GM12892 (cell line): ENCODE data around the gene IHH.
A peak's percentile ranks its signal among the peaks of the same experiment; 100 is the strongest.

ENCODE experiments used
- DNase-seq: peaks from one replicate; pipeline ENCODE4 v3.0.0; 2011; ENCODE audit not compliant: insufficient read length
- FAIRE-seq: peaks from 2 replicates; lab custom pipeline; 2011; peaks lifted over from hg19 to GRCh38; lab: Jason Lieb, UNC
- POLR2A ChIP-seq: IDR thresholded peaks from 2 replicates; pipeline ENCODE4 v1.6.1; 2011; ENCODE audit warnings: low read depth, low read length, control low read depth
- POLR2AphosphoS5 ChIP-seq: IDR thresholded peaks from 2 replicates; pipeline ENCODE4 v1.6.1; 2011; ENCODE audit warnings: low read depth, low read length, control low read depth
- TAF1 ChIP-seq: IDR thresholded peaks from 2 replicates; pipeline ENCODE4 v1.6.1; 2011; ENCODE audit warnings: low read depth, mild to moderate bottlenecking, control low read depth, low read length, borderline replicate concordance

The IHH gene

GRCh38 chr2:219087848-219088247, 27.1 kb upstream of the IHH start:
- DNase-seq (no peak), FAIRE-seq (no peak)
- TF ChIP-seq POLR2AphosphoS5 (no peak), POLR2A (no peak), TAF1 (no peak)

GRCh38 chr2:219087361-219087760, 26.6 kb upstream of the IHH start:
- TF ChIP-seq TAF1, result no peak
- no peak for TF ChIP-seq POLR2AphosphoS5
- no peak for TF ChIP-seq POLR2A
- DNase-seq, result no peak
- FAIRE-seq, result no peak

- DNase-seq, result no peak
- FAIRE-seq, result no peak
- TF ChIP-seq POLR2A, result no peak
- TF ChIP-seq TAF1, result no peak
- no peak for TF ChIP-seq POLR2AphosphoS5
Observed at GRCh38 chr2:219086196-219086595, 25.5 kb upstream of the IHH start.

GRCh38 chr2:219084791-219085190, 24.1 kb upstream of the IHH start:
- no peak for DNase-seq
- TF ChIP-seq POLR2A (no peak), POLR2AphosphoS5 (no peak), TAF1 (no peak)
- no peak for FAIRE-seq

GRCh38 chr2:219082332-219082958, 21.7 kb upstream of the IHH start:
- no peak for FAIRE-seq
- no peak for DNase-seq
- TF ChIP-seq POLR2AphosphoS5, result no peak
- TF ChIP-seq POLR2A, result no peak
- no peak for TF ChIP-seq TAF1

- TF ChIP-seq POLR2AphosphoS5, result no peak
- TF ChIP-seq TAF1, result no peak
- TF ChIP-seq POLR2A, result no peak
- DNase-seq (no peak), FAIRE-seq (peak; percentile 17)
Observed at GRCh38 chr2:219081701-219082331, 21.1 kb upstream of the IHH start.

GRCh38 chr2:219081096-219081495, 20.4 kb upstream of the IHH start:
- no peak for FAIRE-seq
- TF ChIP-seq POLR2AphosphoS5, result no peak
- no peak for TF ChIP-seq POLR2A
- no peak for TF ChIP-seq TAF1

GRCh38 chr2:219079417-219079816, 18.7 kb upstream of the IHH start:
- TF ChIP-seq TAF1 (no peak), POLR2AphosphoS5 (no peak), POLR2A (no peak)
- no peak for DNase-seq
- no peak for FAIRE-seq

More at GRCh38 chr2:219081096-219081495, 20.4 kb upstream of the IHH start:
- no peak for DNase-seq

- FAIRE-seq, result no peak
- no peak for TF ChIP-seq TAF1
- TF ChIP-seq POLR2A, result no peak
- TF ChIP-seq POLR2AphosphoS5, result no peak
- no peak for DNase-seq
Observed at GRCh38 chr2:219078951-219079350, 18.2 kb upstream of the IHH start.

- DNase-seq (no peak), FAIRE-seq (no peak)
- no peak for TF ChIP-seq POLR2A
- no peak for TF ChIP-seq TAF1
- TF ChIP-seq POLR2AphosphoS5, result no peak
Observed at GRCh38 chr2:219078126-219078525, 17.4 kb upstream of the IHH start.

GRCh38 chr2:219076253-219076652, 15.5 kb upstream of the IHH start:
- no peak for FAIRE-seq
- DNase-seq, result no peak
- TF ChIP-seq TAF1 (no peak), POLR2A (no peak), POLR2AphosphoS5 (no peak)
